HG03457 (cell line): Measurements from ENCODE around the gene RFX2.
A peak's percentile ranks its signal among the peaks of the same experiment; 100 is the strongest.
"Not testable (repeated sequence)": the region's sequence is repeated elsewhere in the genome, so short reads cannot be mapped to it uniquely, and the experiment has no call there.

Experiments
- ATAC-seq: cut with Tn5 transposase; IDR thresholded peaks from one replicate; pipeline ENCODE4 v1.9.1; 2021; ENCODE audit warnings: moderate number of reproducible peaks; ENCODE audit not compliant: unreplicated experiment

Gene RFX2

GRCh38 chr19:6041991-6042481, 68.3 kb downstream of the RFX2 start:
- no peak for ATAC-seq

- no peak for ATAC-seq
These were observed 69.2 kb downstream of the RFX2 start for GRCh38 chr19:6041071-6041470.

GRCh38 chr19:6039566-6040225, 70.6 kb downstream of the RFX2 start:
- ATAC-seq, result no peak

GRCh38 chr19:6038634-6039405, 71.5 kb downstream of the RFX2 start:
- ATAC-seq, result peak; percentile 64

- no peak for ATAC-seq
These were observed 75.3 kb downstream of the RFX2 start for GRCh38 chr19:6035026-6035425.

GRCh38 chr19:6034512-6034911, 75.8 kb downstream of the RFX2 start:
- ATAC-seq, result no peak

- ATAC-seq, result no peak
These were observed 76.5 kb downstream of the RFX2 start for GRCh38 chr19:6033744-6034264.

- ATAC-seq, result no peak
These were observed 77.5 kb downstream of the RFX2 start for GRCh38 chr19:6032827-6033226.

GRCh38 chr19:6032381-6032780, 77.9 kb downstream of the RFX2 start:
- ATAC-seq, result no peak

- no peak for ATAC-seq
These were observed 80.1 kb downstream of the RFX2 start for GRCh38 chr19:6030214-6030507.

GRCh38 chr19:6026390-6027227, 83.7 kb downstream of the RFX2 start:
- no peak for ATAC-seq

GRCh38 chr19:6024756-6025155, 85.5 kb downstream of the RFX2 start:
- not testable (repeated sequence) for ATAC-seq

GRCh38 chr19:6023936-6024335, 86.4 kb downstream of the RFX2 start:
- no peak for ATAC-seq

GRCh38 chr19:6023085-6023682, 87.1 kb downstream of the RFX2 start:
- ATAC-seq, result no peak

GRCh38 chr19:6022570-6023064, 87.7 kb downstream of the RFX2 start:
- ATAC-seq, result no peak

GRCh38 chr19:6021878-6022569, 88.3 kb downstream of the RFX2 start:
- ATAC-seq, result no peak

- ATAC-seq, result no peak
These were observed 89.1 kb downstream of the RFX2 start for GRCh38 chr19:6020972-6021805.

GRCh38 chr19:6020166-6020882, 90.0 kb downstream of the RFX2 start:
- ATAC-seq, result no peak

- no peak for ATAC-seq
These were observed 91.5 kb downstream of the RFX2 start for GRCh38 chr19:6018786-6019185.
